ENCODE data around the gene ATP5F1C. TPM values are rescaled to one million over a fixed set of nuclear protein-coding genes. Genes with fewer than 3 reads are reported as not detected.
A peak's percentile ranks its signal among the peaks of the same experiment; 100 is the strongest.
"Not testable (repeated sequence)": the region's sequence is repeated elsewhere in the genome, so short reads cannot be mapped to it uniquely, and the experiment has no call there.

Gene ATP5F1C
- total RNA-seq (416 and 564 TPM in 2 replicates), polyA plus RNA-seq (242 and 269 TPM in 2 replicates)

DNA sequence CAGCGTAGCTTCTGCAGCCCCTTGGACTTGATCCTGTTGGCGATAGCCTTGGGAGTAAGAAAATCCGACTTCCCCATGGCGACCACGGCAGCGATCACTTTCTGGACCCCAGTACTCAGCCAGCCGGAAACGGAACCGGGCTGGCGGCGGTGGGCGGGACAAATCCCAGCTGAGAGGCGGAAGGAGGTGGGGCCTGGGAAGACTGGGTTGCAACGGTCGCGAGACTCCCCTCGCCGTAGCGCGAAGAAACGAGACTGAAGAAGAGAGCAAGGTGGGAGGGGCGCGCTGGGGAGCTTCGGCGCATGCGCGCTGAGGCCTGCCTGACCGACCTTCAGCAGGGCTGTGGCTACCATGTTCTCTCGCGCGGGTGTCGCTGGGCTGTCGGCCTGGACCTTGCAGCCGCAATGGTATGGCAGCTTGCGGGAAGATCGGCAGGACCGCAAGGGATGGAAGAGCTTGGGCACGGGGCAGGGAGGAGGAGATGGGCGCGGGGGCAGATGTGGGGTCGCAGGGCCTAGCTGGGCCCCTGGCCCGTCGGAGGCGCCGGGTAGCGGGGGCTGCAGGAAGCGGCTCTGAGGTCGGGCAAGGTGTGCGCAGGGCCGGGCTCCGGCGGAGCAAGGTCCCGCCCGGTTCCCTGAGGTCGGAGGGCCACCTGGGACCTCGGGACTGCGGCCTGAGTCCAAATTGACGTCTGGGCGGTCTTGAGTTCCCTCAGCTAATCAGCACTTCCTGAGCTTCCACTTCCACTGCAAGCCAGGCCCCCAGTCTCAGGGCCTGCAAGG is at the start of gene ATP5F1C, which contains the start of gene KIN:
Gene ATP5F1C, plus strand, starts transcription at position 321 of the 782 bp plus-strand sequence. Its CDS starts 31 bp downstream, at position 352.
Gene KIN, minus strand, starts transcription at position 137 of the 782 bp plus-strand sequence. Its CDS starts 60 bp downstream, at position 77.
- Histone ChIP-seq H3K79me2 (peaks cover 97% of the 10 kb centered on the region), H3K36me3 (replicated peaks; ENCODE audit: insufficient read depth, low read depth) (no peaks in the 10 kb centered on the region), H3K27me3 (no peaks in the 10 kb centered on the region), H3K4me1 (ENCODE audit: insufficient read depth) (peaks cover 23% of the 10 kb centered on the region), H4K20me1 (ENCODE audit: insufficient read depth, poor library complexity, severe bottlenecking) (peaks cover 51% of the 10 kb centered on the region), H3K9me2 (replicated peaks; ENCODE audit: insufficient read depth) (no peaks in the 10 kb centered on the region), H2AFZ (peak within 1 kb of the TSS; percentile 75), H3K27ac (peak within 1 kb of the TSS; percentile 76), H3K4me2 (peak within 1 kb of the TSS; percentile 92), H3K9me3 (ENCODE audit: low read depth) (no peaks in the 10 kb centered on the region), H3K4me3 (peak within 1 kb of the TSS; percentile 91)
- WGBS (ENCODE audit: low lambda C conversion rate, missing lambda C conversion rate) = 2% methylated on average over 44 of the region's 59 CpGs
- TF ChIP-seq, protein P1, sequence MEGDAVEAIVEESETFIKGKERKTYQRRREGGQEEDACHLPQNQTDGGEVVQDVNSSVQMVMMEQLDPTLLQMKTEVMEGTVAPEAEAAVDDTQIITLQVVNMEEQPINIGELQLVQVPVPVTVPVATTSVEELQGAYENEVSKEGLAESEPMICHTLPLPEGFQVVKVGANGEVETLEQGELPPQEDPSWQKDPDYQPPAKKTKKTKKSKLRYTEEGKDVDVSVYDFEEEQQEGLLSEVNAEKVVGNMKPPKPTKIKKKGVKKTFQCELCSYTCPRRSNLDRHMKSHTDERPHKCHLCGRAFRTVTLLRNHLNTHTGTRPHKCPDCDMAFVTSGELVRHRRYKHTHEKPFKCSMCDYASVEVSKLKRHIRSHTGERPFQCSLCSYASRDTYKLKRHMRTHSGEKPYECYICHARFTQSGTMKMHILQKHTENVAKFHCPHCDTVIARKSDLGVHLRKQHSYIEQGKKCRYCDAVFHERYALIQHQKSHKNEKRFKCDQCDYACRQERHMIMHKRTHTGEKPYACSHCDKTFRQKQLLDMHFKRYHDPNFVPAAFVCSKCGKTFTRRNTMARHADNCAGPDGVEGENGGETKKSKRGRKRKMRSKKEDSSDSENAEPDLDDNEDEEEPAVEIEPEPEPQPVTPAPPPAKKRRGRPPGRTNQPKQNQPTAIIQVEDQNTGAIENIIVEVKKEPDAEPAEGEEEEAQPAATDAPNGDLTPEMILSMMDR (IDR thresholded peaks at IDR 0.05; ENCODE audit: poor library complexity) = no peak
- TF ChIP-seq EZH2 (IDR thresholded peaks at IDR 0.05; ENCODE audit: borderline replicate concordance) = no peak
- no peak for TF ChIP-seq EZH2phosphoT487 (IDR thresholded peaks at IDR 0.05; ENCODE audit: low read depth, severe bottlenecking, unreplicated experiment)
- DNase-seq (ENCODE audit: low spot score) = peak; percentile 99

DNA sequence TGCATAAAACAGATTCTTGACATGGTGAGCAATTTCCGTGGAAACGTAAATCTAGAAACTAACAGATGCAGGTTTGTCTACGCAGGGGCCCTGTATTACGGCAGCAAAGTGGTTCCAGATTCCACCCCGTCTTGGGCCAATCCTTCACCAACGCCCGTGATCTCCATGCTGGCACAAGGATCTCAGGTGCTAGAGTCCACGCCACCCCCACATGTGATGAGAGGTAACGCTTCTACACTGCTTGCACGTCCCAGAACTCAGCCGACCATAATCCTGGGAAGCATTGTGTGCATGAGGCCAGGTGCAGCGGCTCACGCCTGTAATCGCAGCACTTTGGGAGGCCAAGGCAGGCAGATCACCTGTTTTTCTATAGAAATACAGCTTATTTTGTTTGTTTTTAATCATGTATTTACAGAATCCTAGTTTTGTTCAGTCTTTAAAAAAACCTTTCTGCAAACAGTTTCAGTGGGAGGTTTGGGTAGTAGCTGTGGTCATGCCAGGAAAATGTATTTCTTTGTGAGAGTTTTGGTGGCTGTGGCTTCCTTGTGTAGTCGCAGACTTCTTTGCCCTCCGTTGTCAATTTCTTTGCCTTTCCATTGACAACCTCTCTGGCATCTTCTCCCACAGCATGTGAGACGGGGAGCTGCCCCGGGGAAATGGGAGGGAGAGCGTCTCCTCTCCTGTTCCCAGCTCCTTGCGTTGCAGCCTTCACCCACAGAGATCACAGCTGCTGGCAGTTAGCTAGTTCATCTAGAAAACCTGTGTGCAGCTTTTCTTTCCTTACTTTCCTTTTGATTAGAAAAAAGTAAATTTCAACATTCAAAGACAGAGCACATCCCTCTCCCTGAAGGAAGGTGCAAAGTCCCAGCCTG is 49.2 kb upstream of the ATP5F1C start:
- no peak for TF ChIP-seq EZH2 (IDR thresholded peaks at IDR 0.05; ENCODE audit: borderline replicate concordance)
- TF ChIP-seq, protein P1 (IDR thresholded peaks at IDR 0.05; ENCODE audit: poor library complexity) = no peak
- TF ChIP-seq EZH2phosphoT487 (IDR thresholded peaks at IDR 0.05; ENCODE audit: low read depth, severe bottlenecking, unreplicated experiment) = no peak
- Histone ChIP-seq H3K79me2 (no peaks in the 10 kb centered on the region), H2AFZ (no peak overlapping the region), H3K9me3 (ENCODE audit: low read depth) (no peaks in the 10 kb centered on the region), H3K27ac (no peak overlapping the region), H3K4me2 (no peak overlapping the region), H3K4me3 (no peak overlapping the region), H3K27me3 (no peaks in the 10 kb centered on the region), H3K9me2 (replicated peaks; ENCODE audit: insufficient read depth) (no peaks in the 10 kb centered on the region), H3K4me1 (ENCODE audit: insufficient read depth) (no peaks in the 10 kb centered on the region), H4K20me1 (ENCODE audit: insufficient read depth, poor library complexity, severe bottlenecking) (no peaks in the 10 kb centered on the region), H3K36me3 (replicated peaks; ENCODE audit: insufficient read depth, low read depth) (no peaks in the 10 kb centered on the region)
- no peak for DNase-seq (ENCODE audit: low spot score)
- WGBS (ENCODE audit: low lambda C conversion rate, missing lambda C conversion rate) = 82% methylated on average over 20 of the region's 20 CpGs

DNA sequence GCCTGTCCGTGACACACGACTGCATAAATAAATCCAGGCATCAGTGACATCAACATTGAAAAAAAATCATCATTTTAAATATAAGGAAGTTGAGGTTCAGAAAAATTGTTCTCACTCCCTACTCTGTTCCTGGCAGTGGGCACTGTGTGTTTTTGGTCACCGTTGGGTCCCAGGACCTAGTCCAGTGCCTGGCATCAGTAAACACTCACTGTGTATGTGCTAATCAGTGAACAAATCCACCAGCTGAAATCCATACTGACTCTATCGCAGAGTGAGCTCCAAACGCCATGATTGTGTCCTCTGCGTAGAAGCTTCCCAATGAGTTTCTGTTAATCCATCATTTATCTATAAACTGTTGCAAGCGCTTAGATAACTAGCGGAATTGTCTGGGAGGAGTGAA is 43.7 kb upstream of the ATP5F1C start:
- Histone ChIP-seq H3K27ac (no peak overlapping the region), H3K79me2 (no peaks in the 10 kb centered on the region), H3K27me3 (no peaks in the 10 kb centered on the region), H3K9me2 (replicated peaks; ENCODE audit: insufficient read depth) (no peaks in the 10 kb centered on the region), H3K9me3 (ENCODE audit: low read depth) (no peaks in the 10 kb centered on the region), H3K36me3 (replicated peaks; ENCODE audit: insufficient read depth, low read depth) (no peaks in the 10 kb centered on the region), H2AFZ (no peak overlapping the region), H3K4me1 (ENCODE audit: insufficient read depth) (no peaks in the 10 kb centered on the region), H3K4me3 (no peak overlapping the region), H4K20me1 (ENCODE audit: insufficient read depth, poor library complexity, severe bottlenecking) (no peaks in the 10 kb centered on the region), H3K4me2 (no peak overlapping the region)
- TF ChIP-seq, protein P1 (IDR thresholded peaks at IDR 0.05; ENCODE audit: poor library complexity) = no peak
- no peak for TF ChIP-seq EZH2phosphoT487 (IDR thresholded peaks at IDR 0.05; ENCODE audit: low read depth, severe bottlenecking, unreplicated experiment)
- no peak for TF ChIP-seq EZH2 (IDR thresholded peaks at IDR 0.05; ENCODE audit: borderline replicate concordance)
- no peak for DNase-seq (ENCODE audit: low spot score)
- 97% methylated on average over 8 of the region's 8 CpGs for WGBS (ENCODE audit: low lambda C conversion rate, missing lambda C conversion rate)

DNA sequence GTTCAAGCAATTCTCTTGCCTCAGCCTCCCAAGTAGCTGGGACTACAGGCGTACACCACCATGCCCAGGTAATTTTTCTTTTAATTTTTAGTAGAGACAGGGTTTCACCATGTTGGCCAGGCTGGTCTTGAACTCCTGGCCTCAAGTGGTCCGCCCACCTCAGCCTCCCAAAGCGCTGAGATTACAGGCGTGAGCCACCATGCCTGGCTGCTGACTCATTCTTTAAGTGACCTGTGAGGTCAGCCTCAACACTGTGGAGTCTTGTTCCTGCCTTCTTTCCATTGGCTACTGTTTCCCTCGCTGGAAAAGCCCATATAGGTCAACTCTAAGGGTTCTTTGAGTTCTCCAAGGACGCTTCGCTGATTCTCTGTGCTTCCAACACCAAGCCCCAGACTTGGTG is 39.3 kb upstream of the ATP5F1C start:
- not testable (repeated sequence) for H3K4me1 ChIP-seq (ENCODE audit: insufficient read depth); H3K4me3 ChIP-seq; H3K27ac ChIP-seq; H4K20me1 ChIP-seq (ENCODE audit: insufficient read depth, poor library complexity, severe bottlenecking); H3K9me2 ChIP-seq (replicated peaks; ENCODE audit: insufficient read depth); H3K36me3 ChIP-seq (replicated peaks; ENCODE audit: insufficient read depth, low read depth); H3K4me2 ChIP-seq; H3K9me3 ChIP-seq (ENCODE audit: low read depth); DNase-seq (ENCODE audit: low spot score); H3K27me3 ChIP-seq; H3K79me2 ChIP-seq; H2AFZ ChIP-seq
- WGBS (ENCODE audit: low lambda C conversion rate, missing lambda C conversion rate) = 96% methylated on average over 7 of the region's 7 CpGs

Data from hepatocyte (in vitro differentiated cells).